Left forelimb (tissue), 1 donor: ENCODE measurements around the gene DCAF4L1.

ENCODE experiments used
- DNase-seq: peaks from one replicate; pipeline ENCODE4 v3.0.0-alpha.2; 2018; ENCODE audit warnings: low spot score

Gene DCAF4L1

GRCh38 chr4:41990365-41991111, 9.0 kb downstream of the DCAF4L1 start, which contains the start of gene SLC30A9:
SLC30A9 (plus strand) TSS chr4:41990530; CDS start chr4:41990652, 122 bp downstream.
- DNase-seq: peak; percentile 96

- DNase-seq: no peak
Observed at GRCh38 chr4:41991916-41992767, 10.6 kb downstream of the DCAF4L1 start.

- DNase-seq: no peak
Observed at GRCh38 chr4:41992967-41993857, 11.7 kb downstream of the DCAF4L1 start.

- no peak for DNase-seq
Observed at GRCh38 chr4:41994461-41994985, 13.0 kb downstream of the DCAF4L1 start.

GRCh38 chr4:41998019-41998418, 16.5 kb downstream of the DCAF4L1 start:
- DNase-seq: no peak

GRCh38 chr4:41999321-41999720, 17.8 kb downstream of the DCAF4L1 start:
- no peak for DNase-seq

GRCh38 chr4:42008011-42008786, 26.6 kb downstream of the DCAF4L1 start:
- DNase-seq: no peak

GRCh38 chr4:42015438-42015837, 33.9 kb downstream of the DCAF4L1 start:
- no peak for DNase-seq

GRCh38 chr4:42018451-42018850, 36.9 kb downstream of the DCAF4L1 start:
- DNase-seq: no peak
